ENCODE measurements around the gene NCMAP. TPM values are rescaled to one million over a fixed set of nuclear protein-coding genes. Genes with fewer than 3 reads are reported as not detected.

Gene NCMAP
- total RNA-seq, 2 experiments from 2014 or later, result 0.99 to 1.1 TPM

GRCh38 chr1:24586119-24586518, 30.2 kb downstream of the NCMAP start:
- no peak for DNase-seq (ENCODE audit: low spot score)
- peaks cover 11% of the 10 kb centered on the region for H3K4me1 ChIP-seq (ENCODE audit: insufficient read depth, low read length, poor library complexity, severe bottlenecking)
- BruUV-seq (replicated peaks), result no TSS peak
- TF ChIP-seq CTCF (conservative IDR thresholded peaks at IDR 0.05; ENCODE audit: low read length) (no peak), EZH2phosphoT487 (IDR thresholded peaks at IDR 0.05; ENCODE audit: borderline replicate concordance, low read depth, low read length) (no peak)
- no peaks in the 10 kb centered on the region for H3K36me3 ChIP-seq (ENCODE audit: insufficient read depth, low read length)
- H3K79me2 ChIP-seq (ENCODE audit: insufficient read depth, low read depth, low read length), result no peaks in the 10 kb centered on the region
- H2AFZ ChIP-seq (ENCODE audit: low read length), result no peak overlapping the region
- intact Hi-C loops (cut with micrococcal nuclease; ENCODE audit: unreplicated experiment), result loop anchor here (2.0 to 5.0 kb wide), 2 partner anchors 43 to 84 kb away; partner anchors contain the start of gene RCAN3
- no peaks in the 10 kb centered on the region for H3K9me2 ChIP-seq (ENCODE audit: insufficient read depth, low read length)
- POLR2A ChIA-PET, result interaction anchor here (0.7 to 1.8 kb wide), 3 partner anchors 39 to 143 kb away, joined by 3 to 5 read pairs (median 4); no protein-coding TSS in a partner anchor
- no peaks in the 10 kb centered on the region for H4K20me1 ChIP-seq (ENCODE audit: insufficient read depth, low read length)
- H3K27ac ChIP-seq (ENCODE audit: low read depth, low read length, poor library complexity, severe bottlenecking), result no peak overlapping the region
- H3K4me3 ChIP-seq (ENCODE audit: low read depth, low read length, poor library complexity, severe bottlenecking), result no peak overlapping the region
- H3K4me2 ChIP-seq (ENCODE audit: low read length), result no peak overlapping the region
- no peaks in the 10 kb centered on the region for H3K9me3 ChIP-seq (ENCODE audit: low read length)
- CTCF ChIA-PET (ENCODE audit: unreplicated experiment), result interaction anchor here (0.6 to 1.4 kb wide), 2 partner anchors 26 to 1943 kb away, joined by 3 to 4 read pairs; partner anchors contain the start of gene RPS6KA1

GRCh38 chr1:24586970-24587820, 31.3 kb downstream of the NCMAP start:
- Histone ChIP-seq H3K9me2 (ENCODE audit: insufficient read depth, low read length) (no peaks in the 10 kb centered on the region), H4K20me1 (ENCODE audit: insufficient read depth, low read length) (no peaks in the 10 kb centered on the region), H3K4me3 (ENCODE audit: low read depth, low read length, poor library complexity, severe bottlenecking) (no peak overlapping the region), H3K9me3 (ENCODE audit: low read length) (no peaks in the 10 kb centered on the region), H3K4me1 (ENCODE audit: insufficient read depth, low read length, poor library complexity, severe bottlenecking) (peaks cover 11% of the 10 kb centered on the region), H3K79me2 (ENCODE audit: insufficient read depth, low read depth, low read length) (no peaks in the 10 kb centered on the region), H3K27ac (ENCODE audit: low read depth, low read length, poor library complexity, severe bottlenecking) (no peak overlapping the region), H3K36me3 (ENCODE audit: insufficient read depth, low read length) (no peaks in the 10 kb centered on the region), H3K4me2 (ENCODE audit: low read length) (peak overlapping the region; percentile 40), H2AFZ (ENCODE audit: low read length) (peak overlapping the region; percentile 89)
- no TSS peak for BruUV-seq (replicated peaks)
- DNase-seq (ENCODE audit: low spot score), result peak; percentile 88
- peak; percentile 91 for TF ChIP-seq CTCF (conservative IDR thresholded peaks at IDR 0.05; ENCODE audit: low read length)
- no peak for TF ChIP-seq EZH2phosphoT487 (IDR thresholded peaks at IDR 0.05; ENCODE audit: borderline replicate concordance, low read depth, low read length)
- intact Hi-C loops (cut with micrococcal nuclease; ENCODE audit: unreplicated experiment), result loop anchor here (1.0 to 5.0 kb wide), 4 partner anchors 44 to 195 kb away; partner anchors contain the start of genes NIPAL3 and RCAN3
- POLR2A ChIA-PET, result interaction anchor here (0.6 to 1.8 kb wide), 9 partner anchors 15 to 850 kb away, joined by 3 to 8 read pairs (median 4); partner anchors contain the start of gene NIPAL3
- CTCF ChIA-PET (ENCODE audit: unreplicated experiment), result interaction anchor here (0.6 to 1.5 kb wide), 9 partner anchors 15 to 1942 kb away, joined by 3 to 5 read pairs (median 3); partner anchors contain the start of genes NIPAL3 and RPS6KA1

Measured in OCI-LY7 (cell line).